Measurements from ENCODE around the gene AMZ1. TPM values are rescaled to one million over a fixed set of nuclear protein-coding genes. Genes with fewer than 3 reads are reported as not detected.
A peak's percentile ranks its signal among the peaks of the same experiment; 100 is the strongest.

Gene AMZ1
- total RNA-seq, 2 experiments from 2014 or later = 0.05 to 0.08 TPM

DNA sequence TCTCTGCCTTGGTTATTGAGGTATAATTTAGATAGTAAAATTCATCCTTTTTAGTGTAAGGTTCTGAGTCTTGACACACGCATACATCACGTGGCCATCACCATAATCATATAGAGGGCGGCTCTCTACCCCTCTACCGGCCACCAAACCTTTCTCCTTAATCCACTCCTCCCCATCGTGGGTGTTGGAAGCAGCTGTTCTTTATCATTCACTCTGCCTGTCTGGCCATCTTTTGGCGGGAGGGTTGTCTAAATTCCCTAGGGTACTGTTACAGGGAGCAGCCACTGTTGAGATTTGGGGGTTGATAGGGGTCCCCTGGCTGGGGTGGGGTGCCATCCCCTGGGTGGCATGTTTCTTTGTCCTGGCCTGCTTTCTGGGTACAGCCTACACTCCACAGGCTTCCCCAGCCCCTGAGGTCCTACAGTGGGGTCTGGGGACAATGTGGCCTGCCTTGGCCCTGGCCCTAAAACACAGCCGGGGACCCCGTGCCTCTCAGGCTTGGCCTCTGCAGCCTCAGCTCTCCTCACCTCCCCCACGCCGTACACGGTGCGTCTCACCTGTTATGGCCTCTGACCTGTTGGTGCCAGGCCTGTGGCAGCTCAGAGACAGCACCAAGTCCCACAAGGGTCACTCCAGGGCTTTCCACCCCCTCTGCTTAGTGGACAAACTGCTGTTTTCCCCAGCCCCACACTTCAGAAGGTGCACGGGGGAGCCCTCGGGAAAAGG, 17.5 kb downstream of the AMZ1 start:
- peaks cover 24% of the 10 kb centered on the region for H3K4me1 Mint-ChIP-seq

DNA sequence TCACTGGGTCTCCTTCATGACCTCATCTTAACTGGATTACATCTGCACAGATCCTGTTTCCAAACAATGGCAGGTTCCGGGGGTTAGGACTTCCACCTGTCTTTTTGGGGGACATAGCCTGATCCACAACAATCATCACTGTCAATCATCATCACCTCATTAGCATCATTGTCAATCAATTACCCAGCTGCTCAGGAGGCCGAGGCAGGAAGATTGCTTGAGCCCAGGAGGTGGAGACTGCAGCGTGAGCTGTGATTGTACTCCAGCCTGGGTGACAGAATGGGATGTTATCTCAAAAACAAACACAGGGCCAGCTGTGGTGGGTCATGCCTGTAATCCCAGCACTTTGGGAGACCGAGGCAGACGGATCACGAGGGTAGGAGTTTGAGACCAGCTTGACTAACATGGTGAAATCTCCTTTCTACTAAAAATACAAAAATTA, 18.7 kb downstream of the AMZ1 start:
- H3K9me3 Mint-ChIP-seq = no peaks in the 10 kb centered on the region
- POLR2A ChIA-PET = no interaction called here

More for the DNA sequence above, 17.5 kb downstream of the AMZ1 start:
- ChIA-PET POLR2A (no interaction called here), CTCF (interaction anchor here (0.7 to 1.0 kb wide), 3 partner anchors 13 to 35 kb away, joined by 3 to 8 read pairs (median 4); no protein-coding TSS in a partner anchor)
- no peaks in the 10 kb centered on the region for H3K36me3 Mint-ChIP-seq (ENCODE audit: low read depth)
- no peaks in the 10 kb centered on the region for H3K9me3 Mint-ChIP-seq
- H3K27ac Mint-ChIP-seq = no peak overlapping the region
- H3K4me3 Mint-ChIP-seq = no peak overlapping the region
- DNase-seq = no peak
- H3K27me3 Mint-ChIP-seq = peaks cover 4% of the 10 kb centered on the region

DNA sequence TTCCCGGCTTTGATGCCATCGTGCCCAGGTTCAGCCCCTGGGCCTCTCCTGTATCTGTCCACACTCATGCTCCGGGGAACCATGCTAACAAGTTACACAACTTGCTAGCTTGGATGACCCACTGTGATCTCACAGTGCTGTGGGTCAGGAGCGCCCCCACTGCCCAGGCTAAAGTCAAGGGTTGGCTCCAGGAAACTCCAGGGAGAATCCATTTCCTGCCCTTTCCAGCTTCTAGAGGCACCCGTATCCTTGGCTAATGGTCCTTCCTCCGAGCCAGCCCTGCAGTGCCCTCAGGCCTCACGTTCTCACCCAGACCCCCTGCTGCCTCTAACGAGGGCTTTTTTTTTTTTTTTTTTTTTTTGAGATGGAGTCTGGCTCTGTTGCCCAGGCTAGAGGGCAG, 19.5 kb downstream of the AMZ1 start:
- H3K27me3 Mint-ChIP-seq = no peaks in the 10 kb centered on the region
- no peaks in the 10 kb centered on the region for H3K36me3 Mint-ChIP-seq (ENCODE audit: low read depth)
- DNase-seq = no peak
- ChIA-PET CTCF (interaction anchor here (1.3 to 6.4 kb wide), 2 partner anchors 8 to 37 kb away, joined by 5 to 84 read pairs; no protein-coding TSS in a partner anchor), POLR2A (interaction anchor here (0.6 kb wide), 1 partner anchor 127 kb away, joined by 4 read pairs; no protein-coding TSS in a partner anchor)
- no peak overlapping the region for H3K27ac Mint-ChIP-seq
- no peaks in the 10 kb centered on the region for H3K9me3 Mint-ChIP-seq
- peaks cover 29% of the 10 kb centered on the region for H3K4me1 Mint-ChIP-seq
- H3K4me3 Mint-ChIP-seq = no peak overlapping the region

More for the DNA sequence above, 18.7 kb downstream of the AMZ1 start:
- H3K27me3 Mint-ChIP-seq = peaks cover 4% of the 10 kb centered on the region
- no peak for DNase-seq
- H3K4me3 Mint-ChIP-seq = no peak overlapping the region
- CTCF ChIA-PET = interaction anchor here (1.3 kb wide), 1 partner anchor 36 kb away, joined by 5 read pairs; no protein-coding TSS in a partner anchor
- peaks cover 28% of the 10 kb centered on the region for H3K4me1 Mint-ChIP-seq
- H3K27ac Mint-ChIP-seq = no peak overlapping the region
- no peaks in the 10 kb centered on the region for H3K36me3 Mint-ChIP-seq (ENCODE audit: low read depth)

DNA sequence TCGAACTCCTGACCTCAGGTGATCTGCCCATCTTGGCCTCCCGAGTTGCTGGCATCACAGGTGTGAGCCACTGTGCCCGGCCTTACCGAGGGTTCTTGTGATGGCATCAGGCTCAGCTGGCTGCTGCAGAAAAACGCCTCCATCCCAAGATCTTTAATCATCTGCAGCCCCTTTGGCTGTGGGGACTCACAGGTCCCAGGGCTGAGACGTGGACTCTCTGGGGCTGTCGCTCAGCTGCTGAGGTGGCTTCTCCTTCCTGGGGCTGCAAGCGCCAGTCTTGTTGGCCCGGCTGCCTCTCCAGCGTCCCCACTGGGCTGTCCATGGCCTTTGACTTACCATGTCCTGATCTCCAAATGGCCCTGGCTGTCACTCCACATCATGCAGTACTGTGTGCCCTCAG, 20.0 kb downstream of the AMZ1 start:
- Mint-ChIP-seq H3K27me3 (no peaks in the 10 kb centered on the region), H3K4me3 (no peak overlapping the region), H3K27ac (no peak overlapping the region), H3K9me3 (no peaks in the 10 kb centered on the region), H3K4me1 (peaks cover 29% of the 10 kb centered on the region), H3K36me3 (ENCODE audit: low read depth) (no peaks in the 10 kb centered on the region)
- DNase-seq = no peak
- POLR2A ChIA-PET = interaction anchor here (0.6 kb wide), 1 partner anchor 126 kb away, joined by 4 read pairs; no protein-coding TSS in a partner anchor
- CTCF ChIA-PET = interaction anchor here (1.3 to 6.4 kb wide), 5 partner anchors 9 to 38 kb away, joined by 5 to 84 read pairs (median 36); partner anchors contain the start of gene AMZ1

DNA sequence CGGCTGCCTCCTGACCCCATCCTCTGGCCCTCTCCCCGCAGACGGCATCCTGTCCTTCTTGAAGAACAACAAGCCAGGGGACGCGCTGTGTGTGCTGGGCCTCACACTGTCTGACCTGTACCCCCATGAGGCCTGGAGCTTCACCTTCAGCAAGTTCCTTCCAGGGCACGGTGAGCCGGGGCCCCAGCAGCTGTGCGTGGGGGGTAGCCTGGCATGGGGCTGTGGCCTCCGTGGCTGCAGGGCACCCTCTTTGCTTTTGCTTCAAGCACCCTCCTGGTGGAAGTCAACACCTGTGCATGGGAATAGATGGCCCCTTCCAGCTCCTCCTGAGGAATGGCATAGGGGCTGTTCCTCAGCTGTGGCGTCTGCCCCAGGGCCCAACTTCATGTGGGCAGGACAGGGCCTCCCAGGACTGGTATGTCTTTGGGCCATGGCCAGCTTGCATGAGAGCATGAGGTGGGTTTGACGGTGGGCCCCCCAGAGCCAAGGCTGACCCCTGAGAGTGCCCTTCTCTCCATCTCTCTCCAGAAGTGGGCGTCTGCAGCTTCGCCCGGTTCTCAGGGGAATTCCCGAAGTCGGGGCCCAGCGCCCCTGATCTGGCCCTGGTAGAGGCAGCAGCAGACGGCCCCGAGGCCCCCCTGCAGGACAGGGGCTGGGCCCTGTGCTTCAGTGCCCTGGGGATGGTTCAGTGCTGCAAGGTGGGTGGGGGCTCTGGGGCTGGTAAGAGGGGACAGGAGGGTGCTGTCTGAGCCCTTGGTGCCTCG, 20.7 kb downstream of the AMZ1 start:
- Mint-ChIP-seq H3K9me3 (no peaks in the 10 kb centered on the region), H3K36me3 (ENCODE audit: low read depth) (no peaks in the 10 kb centered on the region), H3K4me1 (peaks cover 35% of the 10 kb centered on the region), H3K27me3 (peaks cover 3% of the 10 kb centered on the region), H3K27ac (no peak overlapping the region), H3K4me3 (no peak overlapping the region)
- POLR2A ChIA-PET = no interaction called here
- no peak for DNase-seq
- CTCF ChIA-PET = interaction anchor here (0.6 to 6.4 kb wide), 25 partner anchors 9 to 1157 kb away, joined by 3 to 84 read pairs (median 5); partner anchors contain the start of gene AMZ1

DNA sequence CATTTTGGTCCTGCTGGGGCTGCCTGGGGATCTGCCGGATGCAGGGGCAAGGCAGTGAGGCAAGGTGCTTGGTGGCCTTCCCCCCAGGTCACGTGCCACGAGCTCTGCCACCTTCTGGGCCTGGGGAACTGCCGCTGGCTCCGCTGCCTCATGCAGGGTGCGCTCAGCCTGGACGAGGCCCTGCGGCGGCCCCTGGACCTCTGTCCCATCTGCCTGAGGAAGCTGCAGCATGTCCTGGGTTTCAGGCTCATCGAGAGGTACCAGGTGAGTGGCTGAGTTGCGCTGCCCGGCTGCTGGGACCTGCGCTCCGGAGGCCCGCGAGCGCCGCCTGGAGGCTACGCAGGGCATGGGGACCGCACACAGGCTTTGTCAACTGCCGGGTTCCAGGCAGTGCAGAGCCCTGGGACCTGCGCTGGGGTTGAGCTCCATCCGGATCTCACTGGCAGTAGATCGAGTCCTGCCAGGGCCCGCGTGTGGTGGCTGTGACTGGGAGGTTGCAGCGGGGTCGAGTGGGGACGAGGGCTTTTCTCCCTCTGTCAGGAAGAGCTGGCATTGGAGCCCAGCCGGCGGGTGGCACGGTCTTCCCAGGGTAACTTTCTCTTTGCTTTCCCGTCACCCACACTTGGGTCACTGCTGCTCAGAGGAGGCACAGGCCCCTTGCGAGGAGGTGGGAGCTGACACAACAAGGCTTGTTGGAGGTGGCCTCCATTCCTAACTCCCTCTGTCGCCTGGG, 21.7 kb downstream of the AMZ1 start:
- H3K27ac Mint-ChIP-seq = peak overlapping the region; percentile 54
- H3K4me1 Mint-ChIP-seq = peaks cover 45% of the 10 kb centered on the region
- peak; percentile 84 for DNase-seq
- H3K4me3 Mint-ChIP-seq = peak overlapping the region; percentile 43
- peaks cover 4% of the 10 kb centered on the region for H3K36me3 Mint-ChIP-seq (ENCODE audit: low read depth)
- H3K27me3 Mint-ChIP-seq = peaks cover 7% of the 10 kb centered on the region
- no peaks in the 10 kb centered on the region for H3K9me3 Mint-ChIP-seq
- CTCF ChIA-PET = interaction anchor here (0.5 to 6.4 kb wide), 48 partner anchors 10 to 1156 kb away, joined by 3 to 84 read pairs (median 5); partner anchors contain the start of gene AMZ1
- POLR2A ChIA-PET = interaction anchor here (1.3 to 2.3 kb wide), 2 partner anchors 10 to 38 kb away, joined by 5 to 8 read pairs; no protein-coding TSS in a partner anchor

DNA sequence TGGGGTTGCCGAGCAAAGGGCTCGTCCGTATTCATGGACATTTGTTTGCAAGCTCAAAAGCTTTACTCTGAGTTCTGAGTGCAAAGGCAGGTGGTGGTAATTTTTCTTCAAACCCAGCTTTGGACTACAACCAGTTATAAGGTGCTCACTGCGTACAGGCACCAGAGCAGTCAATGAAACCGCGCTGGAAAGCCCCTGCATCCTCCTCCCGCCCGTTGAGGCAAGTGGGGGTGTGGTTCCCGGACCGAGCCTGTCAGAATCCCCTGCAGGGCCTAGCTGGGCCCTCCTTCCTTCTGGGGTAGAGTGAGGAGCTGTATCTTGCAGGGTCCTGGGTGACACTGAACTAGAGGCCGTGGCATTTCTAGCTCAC, 22.3 kb downstream of the AMZ1 start:
- peaks cover 50% of the 10 kb centered on the region for H3K4me1 Mint-ChIP-seq
- no peaks in the 10 kb centered on the region for H3K9me3 Mint-ChIP-seq
- peak overlapping the region; percentile 82 for H3K27ac Mint-ChIP-seq
- no peak for DNase-seq
- ChIA-PET POLR2A (interaction anchor here (1.3 to 2.3 kb wide), 2 partner anchors 11 to 39 kb away, joined by 5 to 8 read pairs; no protein-coding TSS in a partner anchor), CTCF (interaction anchor here (0.5 to 6.4 kb wide), 44 partner anchors 9 to 382 kb away, joined by 3 to 84 read pairs (median 5); partner anchors contain the start of gene AMZ1)
- H3K27me3 Mint-ChIP-seq = peaks cover 7% of the 10 kb centered on the region
- H3K4me3 Mint-ChIP-seq = peak overlapping the region; percentile 13
- H3K36me3 Mint-ChIP-seq (ENCODE audit: low read depth) = peaks cover 4% of the 10 kb centered on the region

DNA sequence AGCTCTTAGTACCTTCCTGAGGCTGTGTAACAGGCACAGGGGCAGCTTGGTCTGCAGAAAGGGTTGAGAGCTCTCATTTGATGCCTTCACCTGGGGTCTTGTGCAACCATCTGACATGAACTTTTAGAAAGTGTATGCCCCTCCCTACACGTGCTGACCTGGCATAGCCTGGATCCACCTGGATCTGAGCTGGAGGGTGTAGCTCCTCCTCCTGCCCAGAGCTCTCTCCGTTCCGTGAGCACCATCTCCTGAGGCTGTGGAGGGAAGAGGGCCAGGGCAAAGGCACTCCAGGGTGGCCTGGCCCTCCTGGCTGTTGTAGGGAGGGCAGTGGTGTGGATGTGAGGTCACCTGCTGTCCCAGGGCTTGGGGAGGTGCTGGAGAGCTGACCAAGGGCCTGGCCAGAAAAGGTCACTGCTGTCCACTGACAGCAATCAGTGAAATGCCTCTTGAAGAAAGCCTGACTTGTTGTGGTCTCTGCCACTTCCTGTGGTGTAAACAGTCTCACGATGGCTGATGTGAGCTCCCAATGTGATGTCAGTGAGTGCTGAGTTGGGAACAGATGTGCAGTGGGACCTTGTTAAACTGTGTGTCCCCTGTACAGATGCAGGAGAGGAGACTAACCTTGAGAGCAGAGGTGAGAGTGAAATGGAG, 23.0 kb downstream of the AMZ1 start:
- Mint-ChIP-seq H3K36me3 (ENCODE audit: low read depth) (peaks cover 4% of the 10 kb centered on the region), H3K9me3 (no peaks in the 10 kb centered on the region), H3K4me3 (peak overlapping the region; percentile 14), H3K27ac (peak overlapping the region; percentile 82), H3K27me3 (peaks cover 7% of the 10 kb centered on the region), H3K4me1 (peaks cover 58% of the 10 kb centered on the region)
- DNase-seq = peak; percentile 74
- ChIA-PET POLR2A (interaction anchor here (2.3 kb wide), 1 partner anchor 12 kb away, joined by 8 read pairs; no protein-coding TSS in a partner anchor), CTCF (interaction anchor here (0.5 to 6.4 kb wide), 25 partner anchors 9 to 503 kb away, joined by 3 to 84 read pairs (median 6); partner anchors contain the start of gene AMZ1)

DNA sequence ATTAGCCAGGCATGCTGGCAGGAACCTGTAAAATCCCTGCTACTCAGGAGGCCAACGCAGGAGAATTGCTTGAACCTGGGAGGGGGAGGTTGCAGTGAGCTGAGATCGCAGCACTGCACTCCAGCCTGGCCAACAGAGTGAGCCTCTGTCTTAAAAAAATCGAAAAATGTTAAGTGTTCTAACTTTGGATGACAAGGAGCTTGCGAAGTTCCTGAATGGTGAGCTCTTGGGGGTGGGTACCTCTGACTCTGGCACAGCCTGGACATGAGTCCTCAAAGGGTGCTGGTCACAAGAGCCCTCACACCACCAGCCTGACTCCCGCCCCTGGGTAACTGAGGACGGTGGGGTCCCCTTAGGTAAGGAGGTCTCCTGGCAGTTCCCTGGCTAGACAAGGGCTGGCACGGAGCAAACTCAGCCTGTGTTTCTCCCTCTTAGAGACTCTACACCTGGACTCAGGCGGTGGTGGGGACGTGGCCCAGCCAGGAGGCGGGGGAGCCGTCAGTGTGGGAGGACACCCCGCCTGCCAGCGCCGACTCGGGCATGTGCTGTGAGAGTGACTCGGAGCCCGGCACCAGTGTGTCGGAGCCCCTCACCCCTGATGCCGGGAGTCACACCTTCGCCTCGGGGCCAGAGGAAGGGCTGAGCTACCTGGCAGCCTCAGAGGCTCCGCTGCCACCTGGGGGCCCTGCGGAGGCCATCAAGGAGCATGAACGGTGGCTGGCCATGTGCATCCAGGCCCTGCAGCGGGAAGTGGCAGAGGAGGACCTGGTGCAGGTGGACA, 24.1 kb downstream of the AMZ1 start:
- no peak for DNase-seq
- no peaks in the 10 kb centered on the region for H3K9me3 Mint-ChIP-seq
- ChIA-PET CTCF (interaction anchor here (1.6 to 6.4 kb wide), 5 partner anchors 13 to 136 kb away, joined by 5 to 84 read pairs (median 19); no protein-coding TSS in a partner anchor), POLR2A (interaction anchor here (2.3 kb wide), 1 partner anchor 13 kb away, joined by 8 read pairs; no protein-coding TSS in a partner anchor)
- H3K4me1 Mint-ChIP-seq = peaks cover 69% of the 10 kb centered on the region
- peaks cover 4% of the 10 kb centered on the region for H3K36me3 Mint-ChIP-seq (ENCODE audit: low read depth)
- H3K27me3 Mint-ChIP-seq = peaks cover 7% of the 10 kb centered on the region
- H3K27ac Mint-ChIP-seq = no peak overlapping the region
- no peak overlapping the region for H3K4me3 Mint-ChIP-seq

DNA sequence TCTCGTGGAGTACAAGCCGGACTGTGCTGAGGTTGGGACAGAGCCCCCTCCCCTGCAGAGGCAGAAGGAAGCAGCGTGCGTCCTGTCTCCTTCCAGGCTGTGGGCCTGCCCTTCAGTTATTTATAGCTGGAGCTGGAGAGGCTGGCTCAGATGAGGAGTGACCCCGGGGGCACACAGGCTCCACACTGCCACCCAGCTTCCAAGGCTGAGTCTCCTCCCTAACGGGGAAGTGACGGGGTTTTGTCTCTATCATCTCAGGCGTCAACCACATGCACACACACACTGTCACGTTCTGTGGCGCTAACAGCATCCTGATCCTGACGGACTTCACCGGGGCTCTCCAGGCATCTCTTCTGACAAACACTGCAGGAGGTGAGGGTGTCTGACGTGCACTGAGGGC, 25.4 kb downstream of the AMZ1 start:
- H3K27me3 Mint-ChIP-seq = peaks cover 7% of the 10 kb centered on the region
- POLR2A ChIA-PET = interaction anchor here (0.6 to 1.3 kb wide), 2 partner anchors 15 to 145 kb away, joined by 3 read pairs; no protein-coding TSS in a partner anchor
- H3K27ac Mint-ChIP-seq = no peak overlapping the region
- no peaks in the 10 kb centered on the region for H3K9me3 Mint-ChIP-seq
- peaks cover 4% of the 10 kb centered on the region for H3K36me3 Mint-ChIP-seq (ENCODE audit: low read depth)
- H3K4me1 Mint-ChIP-seq = peaks cover 81% of the 10 kb centered on the region
- H3K4me3 Mint-ChIP-seq = no peak overlapping the region
- no peak for DNase-seq
- CTCF ChIA-PET = interaction anchor here (1.0 to 6.4 kb wide), 4 partner anchors 14 to 80 kb away, joined by 3 to 84 read pairs (median 4); no protein-coding TSS in a partner anchor

DNA sequence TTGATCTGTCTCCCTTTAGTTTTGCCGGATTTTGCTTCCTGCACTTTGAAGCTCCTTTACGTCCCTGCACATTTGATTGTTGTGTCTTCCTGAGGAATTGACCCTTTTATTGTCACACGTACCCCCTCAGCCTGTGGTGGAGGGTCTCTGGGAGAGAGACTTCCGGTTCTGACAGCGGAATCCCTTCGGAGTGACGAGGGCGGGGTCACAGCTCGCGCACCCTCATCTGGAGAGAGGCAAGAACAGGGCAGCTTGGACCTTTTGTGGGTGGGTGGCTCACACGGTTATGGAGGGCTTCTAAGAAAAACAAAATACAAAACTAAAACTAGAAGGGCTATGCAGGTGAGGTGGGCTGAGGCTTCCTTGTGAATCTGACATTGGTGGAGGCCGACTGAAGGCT, 26.0 kb downstream of the AMZ1 start:
- H3K36me3 Mint-ChIP-seq (ENCODE audit: low read depth) = peaks cover 4% of the 10 kb centered on the region
- no peak overlapping the region for H3K4me3 Mint-ChIP-seq
- no peaks in the 10 kb centered on the region for H3K9me3 Mint-ChIP-seq
- CTCF ChIA-PET = interaction anchor here (0.6 to 6.4 kb wide), 5 partner anchors 13 to 81 kb away, joined by 3 to 84 read pairs (median 4); no protein-coding TSS in a partner anchor
- peaks cover 86% of the 10 kb centered on the region for H3K4me1 Mint-ChIP-seq
- H3K27me3 Mint-ChIP-seq = peaks cover 7% of the 10 kb centered on the region
- no peak overlapping the region for H3K27ac Mint-ChIP-seq
- no peak for DNase-seq
- POLR2A ChIA-PET = interaction anchor here (0.6 to 1.3 kb wide), 2 partner anchors 15 to 145 kb away, joined by 3 read pairs; no protein-coding TSS in a partner anchor
